Heart right ventricle (tissue), 16 donors: ENCODE measurements around the gene SIRPD. TPM values are rescaled to one million over a fixed set of nuclear protein-coding genes. Genes with fewer than 3 reads are reported as not detected.

Experiments used
- ATAC-seq, 8 donors: fragments of 200-7000 bp; cut with Tn5 transposase; one replicate each; pipeline ENCODE4 v1.9.1; 2020; ENCODE audit warnings: mild to moderate bottlenecking in 8 of 8, moderate library complexity in 8 of 8, moderate number of reproducible peaks in 1 of 8
- DNase-seq, 2 donors: peaks; one replicate each; pipeline ENCODE4 v3.0.0-alpha.2; 2020
- H3K27ac ChIP-seq, 10 donors: fragments of 200-600 bp; sonication (generic) in 2 of 10; one replicate each; pipeline versions ENCODE4 v1.5.0 to v1.8.0; 2020 to 2022; ENCODE audit warnings: mild to moderate bottlenecking in 3 of 10
- H3K27me3 ChIP-seq, 7 donors: fragments of 200-600 bp; one replicate each; pipeline ENCODE4 v1.8.0; 2021 to 2022; ENCODE audit warnings: mild to moderate bottlenecking in 2 of 7
- H3K36me3 ChIP-seq, 9 donors: fragments of 200-600 bp; sonication (generic) in 1 of 9; one replicate each; pipeline versions ENCODE4 v1.5.0 to v1.8.0; 2020 to 2022; ENCODE audit warnings: mild to moderate bottlenecking in 2 of 9
- H3K4me1 ChIP-seq, 9 donors: fragments of 200-600 bp; sonication (generic) in 1 of 9; one replicate each; pipeline versions ENCODE4 v1.5.0 to v1.8.0; 2020 to 2022; ENCODE audit warnings: mild to moderate bottlenecking in 4 of 9
- H3K4me3 ChIP-seq, 10 donors: fragments of 200-600 bp; sonication (generic) in 2 of 10; one replicate each; pipeline versions ENCODE4 v1.5.0 to v1.8.0; 2020 to 2022; ENCODE audit warnings: mild to moderate bottlenecking in 7 of 10, moderate library complexity in 2 of 10
- H3K9me3 ChIP-seq, 11 donors: fragments of 200-600 bp in 10 of 11; sonication (generic) in 2 of 11; one replicate each; pipeline versions ENCODE4 v1.5.0 to v1.8.0; 2013 to 2022; ENCODE audit warnings: mild to moderate bottlenecking in 2 of 11, control low read depth in 1 of 11, moderate library complexity in 1 of 11
- CTCF ChIP-seq, 9 donors: fragments of 200-600 bp; sonication (generic) in 2 of 9; IDR thresholded peaks; one replicate each; pipeline versions ENCODE4 v1.5.0 to v1.8.0; 2021 to 2022; ENCODE audit warnings: antibody characterized with exemption in 9 of 9, mild to moderate bottlenecking in 5 of 9, moderate library complexity in 1 of 9
- WGBS, 2 donors: extraction: QIAGEN DNeasy Blood & Tissue Kit; methylation state at CpG; one replicate each; pipeline ENCODE4 v1.1.7; 2013; ENCODE audit warnings: inconsistent platforms in 1 of 2; 5-methylcytosine and 5-hydroxymethylcytosine counted together
- intact Hi-C, 10 donors: fragments of 100-400 bp; cut with DNase I; formaldehyde crosslinking; loops; one replicate each; pipeline versions ENCODE4 v1.11.1 to v1.14.2; 2022
- polyA plus RNA-seq, 2 donors: library from polyadenylated mRNA; stranded (reverse); fragments of 200-250 nt; gene quantifications; one replicate each; pipeline ENCODE4 v1.2.3, GENCODE V29; 2013
- total RNA-seq, 10 donors: library from RNA; stranded (reverse); fragmentation: NEBNext Ultra II Directional in 3 of 10; extraction: Animal tissue kit (Norgen Biotek cat#: 25700) in 3 of 10; gene quantifications; one replicate each; pipeline versions ENCODE4 v1.2.1 to v1.2.4, GENCODE V29; 2021 to 2023
- donor health status: Arrhythmogenic right ventricular cardiomyopathy.
- donor health status: ischemic (EF 13 %, LVEDD 7.1; RV severe dilation, severe dysfunction).
- donor health status: healthy with polysubstance abuse.
- donor health status: DM: no; HTN: yes; CAD: no.
- donor health status: DM: no; HTN: no; CAD: no.
- donor health status: ischemic (EF 25% LVEDD 6.9; RV normal size, moderate dysfunction).
- donor health status: ischemic (EF 25% LVEDD 5.7; RV mildly dilated, moderate dysfunction).
- donor health status: healthy.
- donor health status: DM: yes; HTN: yes; CAD: no.
- donor health status: Ischemic cardiomyopathy.
- donor health status: ischemic (EF 35%, LVEDD 5.7; RV mildly dilated, moderate dysfunction).
- donor health status: nonischemic (EF 11% LVEDD 7.7; RV severe dilation, severe dysfunction).
- donor health status: DM: yes; HTN: yes; CAD: no.
- donor health status: PGD.
- donor health status: ischemic (EF 29% LVEDD 5.4; RV normal size, mild dysfunction).
- donor health status: nonischemic (EF 23%, LVEDD 6.1; RV moderate dilation, normal function).

The SIRPD gene
- total and polyA plus RNA-seq, 12 donors: 0.17 to 0.23 TPM; not detected in 10

- intact Hi-C loops: loop anchor here in 1 of 10 donors (10.0 kb wide), 1 partner anchor 226 kb away; no protein-coding TSS in a partner anchor
- Histone ChIP-seq H3K4me1 (peaks cover 0 to 4% (median 0%) of the 10 kb centered on the region in 9 donors), H3K9me3 (no peaks in the 10 kb centered on the region), H3K36me3 (no peaks in the 10 kb centered on the region), H3K27ac (no peak overlapping the region), H3K4me3 (no peak overlapping the region), H3K27me3 (peaks cover 0 to 15% (median 9%) of the 10 kb centered on the region in 7 donors)
- TF ChIP-seq CTCF (IDR thresholded peaks at IDR 0.05): no peak
- no peak for ATAC-seq
- DNase-seq: no peak
Observed at GRCh38 chr20:1508574-1508973, 48.9 kb downstream of the SIRPD start.

- Histone ChIP-seq H3K4me1 (peaks cover 0 to 6% (median 0%) of the 10 kb centered on the region in 9 donors), H3K27me3 (peaks cover 0 to 13% (median 9%) of the 10 kb centered on the region in 7 donors), H3K27ac (no peak overlapping the region), H3K9me3 (peaks cover 0 to 8% (median 0%) of the 10 kb centered on the region in 11 donors), H3K4me3 (no peak overlapping the region), H3K36me3 (no peaks in the 10 kb centered on the region)
- intact Hi-C loops: loop anchor here in 1 of 10 donors (10.0 kb wide), 1 partner anchor 228 kb away; no protein-coding TSS in a partner anchor
- DNase-seq (no peak), ATAC-seq (no peak)
- 74 to 80% methylated on average over 3 of the region's 3 CpGs for WGBS, 2 donors
- no peak for TF ChIP-seq CTCF (IDR thresholded peaks at IDR 0.05)
Observed at GRCh38 chr20:1507276-1507675, 50.2 kb downstream of the SIRPD start.

GRCh38 chr20:1505871-1506270, 51.6 kb downstream of the SIRPD start:
- Histone ChIP-seq H3K4me1 (peaks cover 0 to 6% (median 0%) of the 10 kb centered on the region in 9 donors), H3K36me3 (no peaks in the 10 kb centered on the region), H3K4me3 (no peak overlapping the region), H3K27ac (no peak overlapping the region), H3K9me3 (peaks cover 0 to 9% (median 0%) of the 10 kb centered on the region in 11 donors), H3K27me3 (peaks cover 0 to 11% (median 9%) of the 10 kb centered on the region in 7 donors)
- no peak for TF ChIP-seq CTCF (IDR thresholded peaks at IDR 0.05)
- ATAC-seq (no peak), DNase-seq (no peak)
- WGBS, 2 donors: 59 to 68% methylated on average over 1 of the region's 1 CpG
- intact Hi-C loops: loop anchor here in 1 of 10 donors (10.0 kb wide), 1 partner anchor 229 kb away; no protein-coding TSS in a partner anchor

GRCh38 chr20:1505361-1505760, 52.1 kb downstream of the SIRPD start:
- H3K9me3 ChIP-seq: peaks cover 0 to 9% (median 0%) of the 10 kb centered on the region in 11 donors
- H3K36me3 ChIP-seq: no peaks in the 10 kb centered on the region
- 72 to 87% methylated on average over 3 of the region's 3 CpGs for WGBS, 2 donors
- no peak for DNase-seq
- H3K27me3 ChIP-seq: peaks cover 0 to 11% (median 9%) of the 10 kb centered on the region in 7 donors
- intact Hi-C loops: loop anchor here in 1 of 10 donors (10.0 kb wide), 1 partner anchor 229 kb away; no protein-coding TSS in a partner anchor
- no peak for TF ChIP-seq CTCF (IDR thresholded peaks at IDR 0.05)
- no peak overlapping the region for H3K4me3 ChIP-seq
- H3K4me1 ChIP-seq: peaks cover 0 to 6% (median 0%) of the 10 kb centered on the region in 9 donors
- no peak for ATAC-seq
- H3K27ac ChIP-seq: no peak overlapping the region
